ENCODE data around the gene PARD3. TPM values are rescaled to one million over a fixed set of nuclear protein-coding genes. Genes with fewer than 3 reads are reported as not detected.
A peak's percentile ranks its signal among the peaks of the same experiment; 100 is the strongest.

PARD3 gene
- total RNA-seq, 1 donor from 2014 or later, result 37.5 TPM

DNA sequence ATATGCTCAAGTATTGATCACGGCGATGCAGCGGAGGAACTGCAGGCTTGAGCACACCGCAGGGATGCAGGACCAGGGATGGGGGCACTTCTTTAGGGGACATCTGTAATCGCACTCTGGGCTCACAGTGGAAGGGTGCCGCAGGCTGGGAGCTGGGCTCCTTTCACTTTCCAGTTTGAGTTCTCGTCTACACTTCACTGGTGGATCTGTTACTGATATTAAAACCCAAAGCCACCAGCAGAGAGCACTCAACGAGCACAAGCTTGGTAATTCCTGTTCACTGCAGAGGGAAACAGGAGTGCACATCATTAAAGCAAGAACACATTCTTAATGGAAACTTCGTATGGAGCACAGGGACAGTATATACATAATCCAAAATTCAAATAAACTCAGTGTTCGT lies 91.3 kb downstream of the PARD3 start:
- intact Hi-C loops (cut with DNase I), result no loop called here
- TF ChIP-seq, protein P1, sequence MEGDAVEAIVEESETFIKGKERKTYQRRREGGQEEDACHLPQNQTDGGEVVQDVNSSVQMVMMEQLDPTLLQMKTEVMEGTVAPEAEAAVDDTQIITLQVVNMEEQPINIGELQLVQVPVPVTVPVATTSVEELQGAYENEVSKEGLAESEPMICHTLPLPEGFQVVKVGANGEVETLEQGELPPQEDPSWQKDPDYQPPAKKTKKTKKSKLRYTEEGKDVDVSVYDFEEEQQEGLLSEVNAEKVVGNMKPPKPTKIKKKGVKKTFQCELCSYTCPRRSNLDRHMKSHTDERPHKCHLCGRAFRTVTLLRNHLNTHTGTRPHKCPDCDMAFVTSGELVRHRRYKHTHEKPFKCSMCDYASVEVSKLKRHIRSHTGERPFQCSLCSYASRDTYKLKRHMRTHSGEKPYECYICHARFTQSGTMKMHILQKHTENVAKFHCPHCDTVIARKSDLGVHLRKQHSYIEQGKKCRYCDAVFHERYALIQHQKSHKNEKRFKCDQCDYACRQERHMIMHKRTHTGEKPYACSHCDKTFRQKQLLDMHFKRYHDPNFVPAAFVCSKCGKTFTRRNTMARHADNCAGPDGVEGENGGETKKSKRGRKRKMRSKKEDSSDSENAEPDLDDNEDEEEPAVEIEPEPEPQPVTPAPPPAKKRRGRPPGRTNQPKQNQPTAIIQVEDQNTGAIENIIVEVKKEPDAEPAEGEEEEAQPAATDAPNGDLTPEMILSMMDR (IDR thresholded peaks at IDR 0.05), result peak; percentile 14 to 49 (median 33)
- Histone ChIP-seq H3K36me3 (no peaks in the 10 kb centered on the region), H3K4me1 (peaks cover 0 to 3% of the 10 kb centered on the region in 2 donors), H3K4me3 (no peak overlapping the region), H3K9me3 (no peaks in the 10 kb centered on the region), H3K27me3 (no peaks in the 10 kb centered on the region), H3K27ac (no peak overlapping the region)
- no peak for DNase-seq (ENCODE audit: low spot score in 2 of 2)

DNA sequence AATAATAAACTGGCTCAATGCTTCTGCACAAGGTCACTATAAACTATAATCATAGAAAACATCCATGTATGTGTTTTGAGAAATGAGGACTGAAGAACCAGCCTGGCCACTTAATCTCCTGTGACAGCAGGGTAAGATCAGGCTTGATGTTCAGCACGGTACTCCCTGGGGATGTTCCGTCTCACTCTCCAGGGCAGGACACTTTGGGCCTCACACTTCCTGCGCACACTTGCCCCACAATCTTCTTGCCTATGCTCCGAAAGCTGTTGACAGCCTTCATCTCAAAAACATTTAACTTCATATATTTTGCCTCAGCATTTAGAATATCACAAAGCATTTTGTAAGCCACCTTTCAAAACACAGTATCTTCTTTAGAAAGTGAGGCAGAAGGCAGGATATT lies 92.7 kb downstream of the PARD3 start:
- Histone ChIP-seq H3K4me1 (no peaks in the 10 kb centered on the region), H3K36me3 (no peaks in the 10 kb centered on the region), H3K9me3 (no peaks in the 10 kb centered on the region), H3K27ac (no peak overlapping the region), H3K4me3 (no peak overlapping the region), H3K27me3 (no peaks in the 10 kb centered on the region)
- TF ChIP-seq, protein P1 (IDR thresholded peaks at IDR 0.05), result no peak
- no peak for DNase-seq (ENCODE audit: low spot score in 2 of 2)
- intact Hi-C loops (cut with DNase I), result no loop called here

DNA sequence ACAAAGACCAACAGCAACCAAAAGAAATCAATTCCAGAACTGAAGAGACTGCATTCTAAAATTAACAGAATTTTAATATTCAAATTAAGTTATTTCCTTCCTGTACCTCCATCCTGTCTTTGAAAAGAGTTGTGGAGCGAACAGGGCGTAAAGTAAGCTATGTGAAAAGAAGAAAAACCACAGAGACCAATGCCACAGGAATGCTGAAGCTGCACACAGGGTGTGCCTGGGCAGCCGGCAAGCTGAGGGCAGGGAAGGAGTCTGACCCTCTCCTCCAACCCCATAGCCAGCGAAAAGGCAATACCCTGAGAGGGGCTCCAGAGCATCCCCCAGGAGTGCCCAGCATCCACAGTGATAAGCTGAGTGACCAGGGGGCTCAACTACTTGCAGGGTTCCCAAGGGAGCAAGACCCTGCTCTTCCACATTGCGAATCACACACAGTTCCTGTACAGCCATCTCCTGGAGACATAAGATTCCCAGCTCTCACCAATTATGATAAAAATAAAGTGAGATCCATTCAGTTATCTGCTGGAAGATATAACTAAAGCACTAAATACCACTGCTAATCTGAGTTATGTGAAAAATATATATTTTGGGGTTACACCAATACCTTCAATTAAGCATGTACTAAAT lies 93.8 kb downstream of the PARD3 start:
- Histone ChIP-seq H3K4me3 (no peak overlapping the region), H3K4me1 (no peaks in the 10 kb centered on the region), H3K9me3 (no peaks in the 10 kb centered on the region), H3K27me3 (no peaks in the 10 kb centered on the region), H3K36me3 (no peaks in the 10 kb centered on the region), H3K27ac (no peak overlapping the region)
- intact Hi-C loops (cut with DNase I), result no loop called here
- DNase-seq (ENCODE audit: low spot score in 2 of 2), result no peak
- TF ChIP-seq, protein P1 (IDR thresholded peaks at IDR 0.05), result no peak

DNA sequence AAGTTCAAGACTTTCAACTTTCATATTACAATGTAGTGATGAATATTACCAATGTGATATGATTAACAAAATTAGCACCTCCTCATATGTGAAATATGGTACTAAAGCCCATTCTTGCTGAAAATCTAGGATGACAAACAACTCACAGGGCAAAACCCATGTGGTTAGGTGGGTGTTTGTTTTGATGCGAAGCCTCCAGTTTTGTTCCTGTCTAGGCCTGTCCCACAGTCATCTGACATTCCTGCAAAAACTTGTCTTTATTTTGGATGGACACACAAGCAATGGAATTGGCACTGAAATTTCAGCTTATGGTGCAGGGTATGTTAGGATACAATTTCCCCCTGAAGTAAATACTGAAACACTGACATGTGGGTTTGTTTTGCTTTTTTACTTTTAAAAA lies 95.3 kb downstream of the PARD3 start:
- no peaks in the 10 kb centered on the region for H3K36me3 ChIP-seq
- no peak for DNase-seq (ENCODE audit: low spot score in 2 of 2)
- no peaks in the 10 kb centered on the region for H3K4me1 ChIP-seq
- no peaks in the 10 kb centered on the region for H3K9me3 ChIP-seq
- H3K27me3 ChIP-seq, result no peaks in the 10 kb centered on the region
- TF ChIP-seq, protein P1 (IDR thresholded peaks at IDR 0.05), result no peak
- H3K4me3 ChIP-seq, result no peak overlapping the region
- intact Hi-C loops (cut with DNase I), result no loop called here
- H3K27ac ChIP-seq, result no peak overlapping the region

DNA sequence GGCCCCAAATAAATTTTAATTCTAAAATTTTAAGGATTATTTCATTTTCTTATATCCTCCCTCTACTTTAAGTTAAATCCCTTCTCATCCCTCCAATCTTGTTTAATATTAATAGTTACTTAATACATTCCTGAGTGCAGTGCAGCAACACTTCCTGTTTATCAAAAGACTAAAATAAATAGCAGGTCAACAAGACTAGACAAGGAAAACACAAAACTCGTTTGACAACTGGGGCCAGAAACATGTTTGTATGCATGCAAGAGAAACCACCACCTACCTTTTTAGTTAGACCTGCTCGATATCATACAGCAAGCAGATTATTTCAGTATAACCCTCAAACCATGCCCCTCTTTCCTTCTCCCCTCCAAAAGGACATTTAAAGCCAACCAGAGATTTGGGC lies 95.8 kb downstream of the PARD3 start:
- H3K27me3 ChIP-seq, result no peaks in the 10 kb centered on the region
- H3K9me3 ChIP-seq, result no peaks in the 10 kb centered on the region
- no peak overlapping the region for H3K27ac ChIP-seq
- TF ChIP-seq, protein P1 (IDR thresholded peaks at IDR 0.05), result no peak
- no peak for DNase-seq (ENCODE audit: low spot score in 2 of 2)
- H3K4me1 ChIP-seq, result no peaks in the 10 kb centered on the region
- H3K36me3 ChIP-seq, result no peaks in the 10 kb centered on the region
- H3K4me3 ChIP-seq, result no peak overlapping the region
- intact Hi-C loops (cut with DNase I), result no loop called here

DNA sequence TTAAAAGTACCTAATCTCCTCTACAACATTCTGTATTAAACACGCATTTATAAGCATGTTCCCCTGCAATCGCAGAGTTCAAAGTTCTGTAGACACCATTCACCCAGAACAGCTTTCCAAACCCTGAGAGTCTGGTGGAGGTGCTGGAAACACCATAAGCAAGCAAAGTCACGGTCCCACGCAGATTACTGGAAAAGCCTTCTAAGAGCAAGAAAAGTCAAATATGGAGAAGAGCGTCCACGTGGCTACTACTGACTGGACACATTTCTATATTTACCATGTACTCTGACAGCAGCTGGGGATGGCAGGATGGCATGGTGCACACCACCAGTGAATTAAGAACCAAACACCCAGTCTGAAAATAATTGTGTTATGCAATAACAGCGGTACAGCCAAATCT lies 97.7 kb downstream of the PARD3 start:
- no peaks in the 10 kb centered on the region for H3K4me1 ChIP-seq

More for the DNA sequence above, 97.7 kb downstream of the PARD3 start:
- no peaks in the 10 kb centered on the region for H3K27me3 ChIP-seq
- no peak overlapping the region for H3K27ac ChIP-seq
- TF ChIP-seq, protein P1 (IDR thresholded peaks at IDR 0.05), result no peak
- H3K36me3 ChIP-seq, result no peaks in the 10 kb centered on the region
- intact Hi-C loops (cut with DNase I), result no loop called here
- H3K4me3 ChIP-seq, result no peak overlapping the region
- DNase-seq (ENCODE audit: low spot score in 2 of 2), result no peak
- H3K9me3 ChIP-seq, result no peaks in the 10 kb centered on the region
